GM12878 (cell line): ENCODE measurements around the gene PPOX. TPM values are rescaled to one million over a fixed set of nuclear protein-coding genes. Genes with fewer than 3 reads are reported as not detected.

Experiments
- ATF7 ChIP-seq: fragments of 450-650 bp; IDR thresholded peaks from 2 replicates; pipeline ENCODE4 v1.6.1; 2016; ENCODE audit warnings: low read depth, mild to moderate bottlenecking
- CBX3 ChIP-seq: fragments of 200-600 bp; sonication (generic); IDR thresholded peaks from 2 replicates; pipeline ENCODE4 v1.6.1; 2016; ENCODE audit warnings: low read depth, borderline replicate concordance
- CREB1 ChIP-seq: IDR thresholded peaks from 2 replicates; pipeline ENCODE4 v1.6.1; 2012; ENCODE audit warnings: low read depth, mild to moderate bottlenecking, inconsistent platforms
- CREM ChIP-seq: IDR thresholded peaks from 2 replicates; pipeline ENCODE4 v1.6.1; 2014; ENCODE audit warnings: antibody characterized with exemption, low read depth
- ESRRA ChIP-seq: IDR thresholded peaks from 2 replicates; pipeline ENCODE4 v1.6.1; 2012; ENCODE audit warnings: mild to moderate bottlenecking, low read length, improper control_type of control experiment
- HDGF ChIP-seq: fragments of 450-650 bp; IDR thresholded peaks from 2 replicates; pipeline ENCODE4 v1.6.1; 2016; ENCODE audit warnings: antibody characterized with exemption
- KAT2A ChIP-seq: conservative IDR thresholded peaks from 2 replicates; pipeline ENCODE4 v1.6.1; 2011; ENCODE audit warnings: low read depth, low read length; ENCODE audit not compliant: control insufficient read depth
- MTA2 ChIP-seq: fragments of 450-650 bp; IDR thresholded peaks from 2 replicates; pipeline ENCODE4 v1.6.1; 2016; ENCODE audit warnings: low read depth, mild to moderate bottlenecking, moderate library complexity
- POLR2AphosphoS2 ChIP-seq: IDR thresholded peaks from 2 replicates; pipeline ENCODE4 v1.6.1; 2011; ENCODE audit warnings: low read depth, mild to moderate bottlenecking, low read length, improper control_type of control experiment, moderate library complexity
- SIN3A ChIP-seq: IDR thresholded peaks from 2 replicates; pipeline ENCODE4 v1.6.1; 2012; ENCODE audit warnings: low read depth, low read length, improper control_type of control experiment
- SUPT20H ChIP-seq: IDR thresholded peaks from 2 replicates; pipeline ENCODE4 v1.6.1; 2011; ENCODE audit warnings: low read depth, mild to moderate bottlenecking, low read length, moderate library complexity, borderline replicate concordance; ENCODE audit not compliant: control insufficient read depth
- SUZ12 ChIP-seq: fragments of 200-600 bp; sonication (generic); IDR thresholded peaks from one replicate; pipeline ENCODE4 v1.6.1; 2018; ENCODE audit warnings: antibody characterized with exemption, mild to moderate bottlenecking; ENCODE audit not compliant: unreplicated experiment
- TAF1 ChIP-seq: IDR thresholded peaks from 2 replicates; pipeline ENCODE4 v1.6.1; 2011; ENCODE audit warnings: mild to moderate bottlenecking, low read depth, low read length, borderline replicate concordance
- YBX1 ChIP-seq: fragments of 450-650 bp; IDR thresholded peaks from 2 replicates; pipeline ENCODE4 v1.6.1; 2016; ENCODE audit warnings: antibody characterized with exemption
- YY1 ChIP-seq: IDR thresholded peaks from 2 replicates; pipeline ENCODE4 v1.6.1; 2011; ENCODE audit warnings: low read depth, mild to moderate bottlenecking, low read length
- ZBED1 ChIP-seq: IDR thresholded peaks from 2 replicates; pipeline ENCODE4 v1.6.1; 2016; ENCODE audit warnings: borderline replicate concordance
- polyA plus RNA-seq, 11 experiments: library from polyadenylated mRNA; depleted of rRNA in 4 of 11; unstranded in 6 of 11; stranded (reverse) in 5 of 11; fragments of >200 nt; fragmentation: Nextera tagmentation in 4 of 11; fragmentation: Illumina TruSeq in 1 of 11; extraction: Ambion mirVana in 4 of 11; extraction: Trizol in 1 of 11; gene quantifications; 1 replicate in 1 of 11; 2 replicates in 10 of 11; pipeline versions ENCODE4 v1.2.1 to v1.2.3, GENCODE V29; 2011 to 2016; ENCODE audit warnings: inconsistent platforms in 2 of 11, missing spikeins in 2 of 11, low read depth in 1 of 11
- total RNA-seq, 4 experiments: library from RNA; depleted of rRNA in 3 of 4; stranded (reverse); fragments of >200 nt in 3 of 4; fragmentation: Illumina TruSeq in 1 of 4; extraction: Trizol in 1 of 4; gene quantifications; 2 replicates each; pipeline versions ENCODE4 v1.2.1 to v1.2.3, GENCODE V29; 2013 to 2021
- TF ChIP-seq, protein P1 (sequence below): IDR thresholded peaks from 2 replicates; pipeline ENCODE4 v1.6.1; 2012; ENCODE audit warnings: low read depth, low read length, improper control_type of control experiment
- TF ChIP-seq, protein P2 (sequence below): IDR thresholded peaks from 2 replicates; pipeline ENCODE4 v1.6.1; 2011; ENCODE audit warnings: mild to moderate bottlenecking, low read depth, low read length, moderate library complexity; ENCODE audit not compliant: insufficient replicate concordance
- TF ChIP-seq, protein P3 (sequence below): fragments of 450-650 bp; IDR thresholded peaks from 2 replicates; pipeline ENCODE4 v1.6.1; 2016; ENCODE audit warnings: mild to moderate bottlenecking
- TF ChIP-seq, protein P4 (sequence below): fragments of 450-650 bp; IDR thresholded peaks from 2 replicates; pipeline ENCODE4 v1.6.1; 2016; ENCODE audit warnings: mild to moderate bottlenecking, moderate library complexity, borderline replicate concordance
- TF ChIP-seq, protein P5 (sequence below): IDR thresholded peaks from 2 replicates; pipeline ENCODE4 v1.6.1; 2011; ENCODE audit warnings: borderline replicate concordance, low read depth, mild to moderate bottlenecking, moderate library complexity, low read length; ENCODE audit not compliant: insufficient read depth, poor library complexity, severe bottlenecking
- TF ChIP-seq, protein P6 (sequence below): fragments of 450-650 bp; IDR thresholded peaks from 2 replicates; pipeline ENCODE4 v1.6.1; 2014; ENCODE audit warnings: mild to moderate bottlenecking

Gene PPOX
- total and polyA plus RNA-seq, 10 of the 15 experiments (the other 5 are each of a cell fraction or from before 2014, with no cell fraction given): 8.9 to 31.5 (median 20.3) TPM

DNA sequence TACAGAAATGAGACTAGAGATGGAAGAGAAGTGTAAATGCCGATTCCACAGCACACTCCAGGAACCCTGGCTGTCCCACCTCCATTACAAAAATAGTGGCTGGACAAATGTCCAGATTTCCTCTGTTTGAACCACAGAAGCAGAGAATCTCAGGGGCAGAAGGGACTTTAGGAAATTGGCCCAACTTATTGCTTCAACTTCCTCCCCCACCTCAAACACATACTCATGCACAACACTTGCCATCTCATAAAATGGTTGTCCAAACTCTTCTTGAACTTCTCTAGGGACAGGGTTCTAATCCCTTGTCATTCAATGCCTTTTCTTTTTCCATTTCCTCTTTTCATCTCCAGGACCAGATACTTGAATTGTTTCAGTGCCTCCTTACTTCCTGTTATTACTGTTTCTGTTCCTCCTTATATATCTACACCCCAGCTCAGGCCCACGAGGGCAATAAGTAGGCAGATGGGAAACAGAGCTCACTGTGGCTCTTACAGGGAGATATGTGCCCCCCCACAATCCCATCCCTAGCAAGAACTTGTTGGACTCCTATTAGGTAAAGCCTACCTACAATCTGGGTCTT lies 19.6 kb downstream of the PPOX start (continued):
- TF ChIP-seq, protein P1, sequence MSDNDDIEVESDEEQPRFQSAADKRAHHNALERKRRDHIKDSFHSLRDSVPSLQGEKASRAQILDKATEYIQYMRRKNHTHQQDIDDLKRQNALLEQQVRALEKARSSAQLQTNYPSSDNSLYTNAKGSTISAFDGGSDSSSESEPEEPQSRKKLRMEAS: no peak
- TF ChIP-seq, protein P2, sequence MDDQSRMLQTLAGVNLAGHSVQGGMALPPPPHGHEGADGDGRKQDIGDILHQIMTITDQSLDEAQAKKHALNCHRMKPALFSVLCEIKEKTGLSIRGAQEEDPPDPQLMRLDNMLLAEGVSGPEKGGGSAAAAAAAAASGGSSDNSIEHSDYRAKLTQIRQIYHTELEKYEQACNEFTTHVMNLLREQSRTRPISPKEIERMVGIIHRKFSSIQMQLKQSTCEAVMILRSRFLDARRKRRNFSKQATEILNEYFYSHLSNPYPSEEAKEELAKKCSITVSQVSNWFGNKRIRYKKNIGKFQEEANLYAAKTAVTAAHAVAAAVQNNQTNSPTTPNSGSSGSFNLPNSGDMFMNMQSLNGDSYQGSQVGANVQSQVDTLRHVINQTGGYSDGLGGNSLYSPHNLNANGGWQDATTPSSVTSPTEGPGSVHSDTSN: no peak
- no peak for TF ChIP-seq YY1
- TF ChIP-seq, protein P3, sequence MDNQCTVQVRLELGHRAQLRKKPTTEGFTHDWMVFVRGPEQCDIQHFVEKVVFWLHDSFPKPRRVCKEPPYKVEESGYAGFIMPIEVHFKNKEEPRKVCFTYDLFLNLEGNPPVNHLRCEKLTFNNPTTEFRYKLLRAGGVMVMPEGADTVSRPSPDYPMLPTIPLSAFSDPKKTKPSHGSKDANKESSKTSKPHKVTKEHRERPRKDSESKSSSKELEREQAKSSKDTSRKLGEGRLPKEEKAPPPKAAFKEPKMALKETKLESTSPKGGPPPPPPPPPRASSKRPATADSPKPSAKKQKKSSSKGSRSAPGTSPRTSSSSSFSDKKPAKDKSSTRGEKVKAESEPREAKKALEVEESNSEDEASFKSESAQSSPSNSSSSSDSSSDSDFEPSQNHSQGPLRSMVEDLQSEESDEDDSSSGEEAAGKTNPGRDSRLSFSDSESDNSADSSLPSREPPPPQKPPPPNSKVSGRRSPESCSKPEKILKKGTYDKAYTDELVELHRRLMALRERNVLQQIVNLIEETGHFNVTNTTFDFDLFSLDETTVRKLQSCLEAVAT: no peak
- TF ChIP-seq, protein P4, sequence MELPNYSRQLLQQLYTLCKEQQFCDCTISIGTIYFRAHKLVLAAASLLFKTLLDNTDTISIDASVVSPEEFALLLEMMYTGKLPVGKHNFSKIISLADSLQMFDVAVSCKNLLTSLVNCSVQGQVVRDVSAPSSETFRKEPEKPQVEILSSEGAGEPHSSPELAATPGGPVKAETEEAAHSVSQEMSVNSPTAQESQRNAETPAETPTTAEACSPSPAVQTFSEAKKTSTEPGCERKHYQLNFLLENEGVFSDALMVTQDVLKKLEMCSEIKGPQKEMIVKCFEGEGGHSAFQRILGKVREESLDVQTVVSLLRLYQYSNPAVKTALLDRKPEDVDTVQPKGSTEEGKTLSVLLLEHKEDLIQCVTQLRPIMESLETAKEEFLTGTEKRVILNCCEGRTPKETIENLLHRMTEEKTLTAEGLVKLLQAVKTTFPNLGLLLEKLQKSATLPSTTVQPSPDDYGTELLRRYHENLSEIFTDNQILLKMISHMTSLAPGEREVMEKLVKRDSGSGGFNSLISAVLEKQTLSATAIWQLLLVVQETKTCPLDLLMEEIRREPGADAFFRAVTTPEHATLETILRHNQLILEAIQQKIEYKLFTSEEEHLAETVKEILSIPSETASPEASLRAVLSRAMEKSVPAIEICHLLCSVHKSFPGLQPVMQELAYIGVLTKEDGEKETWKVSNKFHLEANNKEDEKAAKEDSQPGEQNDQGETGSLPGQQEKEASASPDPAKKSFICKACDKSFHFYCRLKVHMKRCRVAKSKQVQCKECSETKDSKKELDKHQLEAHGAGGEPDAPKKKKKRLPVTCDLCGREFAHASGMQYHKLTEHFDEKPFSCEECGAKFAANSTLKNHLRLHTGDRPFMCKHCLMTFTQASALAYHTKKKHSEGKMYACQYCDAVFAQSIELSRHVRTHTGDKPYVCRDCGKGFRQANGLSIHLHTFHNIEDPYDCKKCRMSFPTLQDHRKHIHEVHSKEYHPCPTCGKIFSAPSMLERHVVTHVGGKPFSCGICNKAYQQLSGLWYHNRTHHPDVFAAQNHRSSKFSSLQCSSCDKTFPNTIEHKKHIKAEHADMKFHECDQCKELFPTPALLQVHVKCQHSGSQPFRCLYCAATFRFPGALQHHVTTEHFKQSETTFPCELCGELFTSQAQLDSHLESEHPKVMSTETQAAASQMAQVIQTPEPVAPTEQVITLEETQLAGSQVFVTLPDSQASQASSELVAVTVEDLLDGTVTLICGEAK: peak; percentile 15; the same call in 1 of the 2 replicates
- TF ChIP-seq HDGF: no peak; the same call in none of the 2 replicates
- TF ChIP-seq, protein P5, sequence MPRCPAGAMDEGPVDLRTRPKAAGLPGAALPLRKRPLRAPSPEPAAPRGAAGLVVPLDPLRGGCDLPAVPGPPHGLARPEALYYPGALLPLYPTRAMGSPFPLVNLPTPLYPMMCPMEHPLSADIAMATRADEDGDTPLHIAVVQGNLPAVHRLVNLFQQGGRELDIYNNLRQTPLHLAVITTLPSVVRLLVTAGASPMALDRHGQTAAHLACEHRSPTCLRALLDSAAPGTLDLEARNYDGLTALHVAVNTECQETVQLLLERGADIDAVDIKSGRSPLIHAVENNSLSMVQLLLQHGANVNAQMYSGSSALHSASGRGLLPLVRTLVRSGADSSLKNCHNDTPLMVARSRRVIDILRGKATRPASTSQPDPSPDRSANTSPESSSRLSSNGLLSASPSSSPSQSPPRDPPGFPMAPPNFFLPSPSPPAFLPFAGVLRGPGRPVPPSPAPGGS: no peak
- TF ChIP-seq SUZ12: no peak
- TF ChIP-seq, protein P6, sequence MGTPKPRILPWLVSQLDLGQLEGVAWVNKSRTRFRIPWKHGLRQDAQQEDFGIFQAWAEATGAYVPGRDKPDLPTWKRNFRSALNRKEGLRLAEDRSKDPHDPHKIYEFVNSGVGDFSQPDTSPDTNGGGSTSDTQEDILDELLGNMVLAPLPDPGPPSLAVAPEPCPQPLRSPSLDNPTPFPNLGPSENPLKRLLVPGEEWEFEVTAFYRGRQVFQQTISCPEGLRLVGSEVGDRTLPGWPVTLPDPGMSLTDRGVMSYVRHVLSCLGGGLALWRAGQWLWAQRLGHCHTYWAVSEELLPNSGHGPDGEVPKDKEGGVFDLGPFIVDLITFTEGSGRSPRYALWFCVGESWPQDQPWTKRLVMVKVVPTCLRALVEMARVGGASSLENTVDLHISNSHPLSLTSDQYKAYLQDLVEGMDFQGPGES: no peak
- no peak for TF ChIP-seq ATF7
- TF ChIP-seq CREM: no peak
- TF ChIP-seq SUPT20H: no peak
- no peak for TF ChIP-seq POLR2AphosphoS2
- TF ChIP-seq CBX3: no peak
- TF ChIP-seq TAF1: no peak
- TF ChIP-seq YBX1: no peak
- TF ChIP-seq SIN3A: 0 out of 2 replicates have a peak, but pooled peaks have one; percentile 2
- TF ChIP-seq KAT2A: no peak
- TF ChIP-seq MTA2: peak; percentile 66
- no peak for TF ChIP-seq ZBED1
- peak; percentile 3; the same call in 1 of the 2 replicates for TF ChIP-seq CREB1
- TF ChIP-seq ESRRA: no peak
